Activated CD4-positive, alpha-beta memory T cell treated with anti-CD3 and anti-CD28 coated beads for 36 hours (primary cell): ENCODE results near the gene PURA. TPM values are rescaled to one million over a fixed set of nuclear protein-coding genes. Genes with fewer than 3 reads are reported as not detected.
A peak's percentile ranks its signal among the peaks of the same experiment; 100 is the strongest.

ENCODE experiments used
- CTCF ChIA-PET: fragments of 350-600 bp; sonication (Branson Sonifier 250); formaldehyde crosslinking; loops from one replicate; lab custom pipeline; 2021; ENCODE audit warnings: antibody characterized with exemption, inconsistent platforms; lab: Charles Lee
- POLR2A ChIA-PET: fragments of 350-600 bp; sonication (Branson Sonifier 250); formaldehyde crosslinking; loops from one replicate; lab custom pipeline; 2021; ENCODE audit warnings: antibody characterized with exemption; lab: Charles Lee
- DNase-seq: peaks from one replicate; pipeline ENCODE4 v3.0.0-alpha.2; 2020
- H3K27ac Mint-ChIP-seq: one replicate; pipeline ENCODE4 v1.8.0; 2021; ENCODE audit warnings: mixed read lengths
- H3K27me3 Mint-ChIP-seq: one replicate; pipeline ENCODE4 v1.8.0; 2021; ENCODE audit warnings: mixed read lengths
- H3K36me3 Mint-ChIP-seq: one replicate; pipeline ENCODE4 v1.8.0; 2021; ENCODE audit warnings: mixed read lengths
- H3K4me1 Mint-ChIP-seq: one replicate; pipeline ENCODE4 v1.8.0; 2021; ENCODE audit warnings: low read depth, mixed read lengths
- H3K4me3 Mint-ChIP-seq: one replicate; pipeline ENCODE4 v1.8.0; 2021; ENCODE audit warnings: mild to moderate bottlenecking, mixed read lengths
- H3K9me3 Mint-ChIP-seq: one replicate; pipeline ENCODE4 v1.8.0; 2021; ENCODE audit warnings: mixed read lengths
- intact Hi-C: fragments of 100-400 bp; cut with micrococcal nuclease; formaldehyde crosslinking; loops from one replicate; pipeline ENCODE4 v1.15.1; 2023
- total RNA-seq, 2 experiments: library from RNA; stranded (reverse); gene quantifications; one replicate each; pipeline ENCODE4 v1.2.3, GENCODE V29; 2021

The PURA gene
- total RNA-seq = 10 to 100 TPM; 12.0 to 12.3 TPM

DNA sequence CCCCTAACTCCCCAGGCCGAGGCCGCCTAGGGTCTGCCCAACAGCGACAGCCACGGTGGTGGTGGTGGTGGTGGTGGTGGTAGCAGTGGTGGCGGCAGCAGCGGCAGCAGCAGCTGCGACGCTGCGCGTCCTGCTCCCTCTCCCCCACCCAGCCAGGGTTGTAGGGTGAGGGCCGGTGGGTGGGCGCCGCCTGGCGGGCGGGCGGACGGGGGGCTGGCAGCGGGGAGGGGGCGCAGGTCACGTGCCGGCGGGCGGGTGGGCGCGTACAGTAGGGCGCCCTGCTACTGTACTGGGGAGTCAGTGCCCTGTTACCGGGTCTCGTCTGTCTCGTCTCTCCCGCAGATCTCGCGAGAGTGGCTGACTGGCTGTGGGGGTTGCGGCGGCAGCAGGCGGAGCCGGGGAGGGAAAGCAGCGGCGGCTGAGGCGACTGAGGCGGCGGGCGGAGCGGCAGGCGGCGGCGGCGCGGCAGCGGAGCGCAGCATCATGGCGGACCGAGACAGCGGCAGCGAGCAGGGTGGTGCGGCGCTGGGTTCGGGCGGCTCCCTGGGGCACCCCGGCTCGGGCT is at the start of gene PURA:
Gene PURA, plus strand, starts transcription at position 411 of the 565 bp plus-strand sequence. Its CDS starts 73 bp downstream, at position 484.
- Mint-ChIP-seq H3K27me3 (no peaks in the 10 kb centered on the region), H3K9me3 (no peaks in the 10 kb centered on the region), H3K27ac (peak within 1 kb of the TSS; percentile 89), H3K4me1 (peaks cover 68% of the 10 kb centered on the region), H3K36me3 (peaks cover 5% of the 10 kb centered on the region), H3K4me3 (peak within 1 kb of the TSS; percentile 83)
- CTCF ChIA-PET = interaction anchor here (1.4 to 8.1 kb wide), 3 partner anchors 10 to 41 kb away, joined by 5 to 112 read pairs (median 8); no protein-coding TSS in a partner anchor
- peak; percentile 97 for DNase-seq
- intact Hi-C loops = no loop called here
- POLR2A ChIA-PET = interaction anchor here (0.9 to 1.0 kb wide), 2 partner anchors 7 to 41 kb away, joined by 3 read pairs; no protein-coding TSS in a partner anchor

DNA sequence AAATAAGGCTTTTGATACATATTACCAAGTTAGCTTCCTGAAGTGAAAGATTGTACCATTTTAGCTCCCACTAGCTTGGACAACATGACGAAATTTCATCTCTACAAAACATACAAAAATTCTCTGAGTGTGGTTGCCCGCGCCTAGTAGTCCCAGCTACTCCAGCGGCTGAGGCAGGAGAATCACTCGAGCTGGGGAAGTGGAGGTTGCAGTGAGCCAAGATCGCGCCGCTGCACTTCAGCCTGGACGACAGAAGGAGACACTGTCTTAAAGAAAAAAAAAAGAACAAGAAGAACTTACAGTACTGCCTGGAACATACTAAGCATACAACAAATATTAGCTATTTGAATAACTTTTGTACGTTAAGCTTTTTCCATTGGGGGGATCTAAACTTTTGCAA is 41.1 kb upstream of the PURA start:
- no peaks in the 10 kb centered on the region for H3K4me1 Mint-ChIP-seq
- H3K27me3 Mint-ChIP-seq = peaks cover 16% of the 10 kb centered on the region
- H3K4me3 Mint-ChIP-seq = no peak overlapping the region
- no peaks in the 10 kb centered on the region for H3K9me3 Mint-ChIP-seq
- intact Hi-C loops = loop anchor here (1.0 to 5.0 kb wide), 4 partner anchors 34 to 84 kb away; no protein-coding TSS in a partner anchor
- H3K36me3 Mint-ChIP-seq = no peaks in the 10 kb centered on the region
- POLR2A ChIA-PET = interaction anchor here (0.6 to 0.8 kb wide), 2 partner anchors 41 to 102 kb away, joined by 3 to 4 read pairs; partner anchors contain the start of gene PURA
- H3K27ac Mint-ChIP-seq = no peak overlapping the region
- CTCF ChIA-PET = interaction anchor here (0.6 to 7.3 kb wide), 28 partner anchors 8 to 1479 kb away, joined by 3 to 126 read pairs (median 4); partner anchors contain the start of genes HBEGF and PURA
- DNase-seq = no peak

DNA sequence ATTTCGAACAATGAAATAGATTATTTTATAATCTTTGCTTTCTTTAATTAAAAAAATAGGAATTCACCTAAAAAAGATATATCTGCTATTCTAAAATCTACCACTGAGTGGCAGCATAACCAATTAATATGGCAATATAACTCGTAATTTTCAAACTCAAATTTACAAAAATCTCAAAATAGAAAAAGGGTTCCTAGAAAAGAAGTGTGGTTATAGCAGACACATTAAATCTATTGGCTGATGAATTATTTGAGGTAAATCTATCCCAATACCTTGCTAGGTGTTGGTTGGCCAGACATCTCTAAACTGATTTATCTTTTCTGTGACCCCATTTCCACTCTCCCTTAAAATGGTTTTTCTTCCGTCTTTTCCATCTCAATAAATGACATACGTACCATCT is 40.6 kb upstream of the PURA start:
- Mint-ChIP-seq H3K27me3 (peaks cover 16% of the 10 kb centered on the region), H3K4me3 (no peak overlapping the region), H3K9me3 (no peaks in the 10 kb centered on the region), H3K27ac (no peak overlapping the region), H3K4me1 (no peaks in the 10 kb centered on the region), H3K36me3 (no peaks in the 10 kb centered on the region)
- ChIA-PET CTCF (interaction anchor here (0.6 to 7.3 kb wide), 23 partner anchors 8 to 1480 kb away, joined by 3 to 126 read pairs (median 4); partner anchors contain the start of gene PURA), POLR2A (interaction anchor here (0.6 to 0.8 kb wide), 2 partner anchors 41 to 101 kb away, joined by 3 to 4 read pairs; partner anchors contain the start of gene PURA)
- no peak for DNase-seq
- intact Hi-C loops = loop anchor here (1.0 to 5.0 kb wide), 4 partner anchors 34 to 84 kb away; no protein-coding TSS in a partner anchor

DNA sequence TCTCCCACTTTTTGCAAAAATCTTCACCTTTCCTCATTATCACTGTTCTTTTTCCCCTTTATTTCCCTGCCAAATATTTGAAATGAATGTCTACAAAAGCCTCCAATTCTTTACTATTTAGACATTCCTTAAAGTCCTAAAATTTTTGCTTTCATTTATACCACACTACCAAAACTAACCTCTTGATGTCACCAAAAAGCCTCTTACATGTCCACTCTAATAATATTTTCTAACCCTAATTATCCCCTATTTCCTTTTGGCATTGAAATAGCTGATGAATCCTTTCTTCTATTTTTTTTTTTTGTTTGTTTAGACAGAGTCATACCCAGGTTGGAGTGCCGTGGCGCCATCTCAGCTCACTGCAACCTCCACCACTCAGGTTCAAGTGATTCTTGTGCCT is 38.5 kb upstream of the PURA start:
- intact Hi-C loops = no loop called here
- Mint-ChIP-seq H3K9me3 (no peaks in the 10 kb centered on the region), H3K36me3 (no peaks in the 10 kb centered on the region), H3K4me1 (no peaks in the 10 kb centered on the region), H3K27me3 (peaks cover 16% of the 10 kb centered on the region), H3K27ac (no peak overlapping the region), H3K4me3 (no peak overlapping the region)
- ChIA-PET POLR2A (no interaction called here), CTCF (interaction anchor here (1.0 to 7.3 kb wide), 3 partner anchors 32 to 81 kb away, joined by 3 to 126 read pairs (median 99); no protein-coding TSS in a partner anchor)
- no peak for DNase-seq

DNA sequence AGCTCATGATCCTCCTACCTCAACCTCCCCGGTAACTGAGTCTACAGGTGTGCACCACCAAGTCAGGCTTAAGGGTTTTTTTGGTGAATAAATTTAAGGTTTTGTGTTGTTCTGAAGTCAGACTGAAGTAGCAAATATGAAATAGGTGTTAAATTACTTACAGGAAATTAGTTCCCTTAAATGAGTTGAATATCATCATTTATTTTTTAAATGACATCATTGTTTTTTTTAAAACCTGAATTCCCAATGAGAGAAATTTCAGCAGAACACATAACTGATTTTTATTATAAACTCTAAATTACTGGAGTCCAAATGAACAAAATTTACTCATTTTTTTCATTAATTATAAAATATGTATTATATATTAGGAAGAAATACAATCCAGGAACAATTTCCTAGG is 37.8 kb upstream of the PURA start:
- ChIA-PET CTCF (interaction anchor here (0.9 to 7.3 kb wide), 4 partner anchors 31 to 644 kb away, joined by 3 to 126 read pairs (median 52); no protein-coding TSS in a partner anchor), POLR2A (no interaction called here)
- H3K4me3 Mint-ChIP-seq = no peak overlapping the region
- no peak overlapping the region for H3K27ac Mint-ChIP-seq
- intact Hi-C loops = no loop called here
- peaks cover 16% of the 10 kb centered on the region for H3K27me3 Mint-ChIP-seq
- no peaks in the 10 kb centered on the region for H3K9me3 Mint-ChIP-seq
- H3K36me3 Mint-ChIP-seq = no peaks in the 10 kb centered on the region
- no peak for DNase-seq
- H3K4me1 Mint-ChIP-seq = no peaks in the 10 kb centered on the region

DNA sequence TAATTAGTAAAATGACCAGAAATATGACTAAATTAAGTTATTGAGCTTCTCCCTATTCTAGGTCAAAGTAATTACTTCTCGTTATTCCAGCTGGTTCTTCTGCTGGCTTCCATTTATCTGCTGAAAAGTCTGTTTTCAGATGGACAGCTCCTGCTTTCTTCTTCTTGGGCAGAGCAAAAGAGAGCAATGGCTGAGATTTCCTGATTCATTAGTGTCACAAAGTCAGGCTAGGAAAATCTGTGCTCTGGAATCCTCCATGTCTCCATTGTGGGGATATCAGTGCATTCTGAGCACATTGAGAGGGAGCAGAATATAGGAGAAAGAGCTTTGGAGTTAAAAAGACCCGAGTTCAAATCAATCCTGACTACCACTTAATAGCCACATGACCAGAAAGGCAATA is 37.1 kb upstream of the PURA start:
- H3K36me3 Mint-ChIP-seq = no peaks in the 10 kb centered on the region
- H3K4me3 Mint-ChIP-seq = no peak overlapping the region
- CTCF ChIA-PET = interaction anchor here (0.9 to 7.3 kb wide), 3 partner anchors 67 to 643 kb away, joined by 5 to 126 read pairs (median 99); no protein-coding TSS in a partner anchor
- POLR2A ChIA-PET = no interaction called here
- peaks cover 16% of the 10 kb centered on the region for H3K27me3 Mint-ChIP-seq
- H3K4me1 Mint-ChIP-seq = no peaks in the 10 kb centered on the region
- H3K27ac Mint-ChIP-seq = no peak overlapping the region
- no peaks in the 10 kb centered on the region for H3K9me3 Mint-ChIP-seq
- no peak for DNase-seq
- intact Hi-C loops = no loop called here

DNA sequence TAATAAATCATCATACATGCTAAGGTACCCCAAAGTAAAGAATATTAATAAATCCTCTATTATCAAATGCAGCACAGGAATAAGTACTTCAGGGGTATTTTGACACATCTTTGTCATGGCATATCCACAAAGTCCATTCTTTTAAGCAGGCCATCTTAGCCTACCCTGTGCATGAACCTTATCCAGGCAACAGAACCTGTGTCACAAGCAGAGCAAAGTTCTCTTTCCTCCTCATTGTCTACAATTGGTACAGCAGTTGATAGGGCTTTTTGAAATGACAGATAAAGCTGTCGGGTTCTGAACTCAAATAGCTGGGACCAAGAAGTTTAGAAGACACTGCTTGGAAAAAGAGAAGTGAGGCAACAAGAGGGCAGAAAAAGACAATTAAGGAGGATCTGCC is 30.8 kb upstream of the PURA start:
- intact Hi-C loops = no loop called here
- Mint-ChIP-seq H3K27ac (no peak overlapping the region), H3K4me1 (no peaks in the 10 kb centered on the region), H3K9me3 (no peaks in the 10 kb centered on the region), H3K4me3 (no peak overlapping the region), H3K36me3 (no peaks in the 10 kb centered on the region), H3K27me3 (peaks cover 1% of the 10 kb centered on the region)
- DNase-seq = no peak
- ChIA-PET POLR2A (no interaction called here), CTCF (interaction anchor here (0.6 kb wide), 1 partner anchor 10 kb away, joined by 5 read pairs; no protein-coding TSS in a partner anchor)

DNA sequence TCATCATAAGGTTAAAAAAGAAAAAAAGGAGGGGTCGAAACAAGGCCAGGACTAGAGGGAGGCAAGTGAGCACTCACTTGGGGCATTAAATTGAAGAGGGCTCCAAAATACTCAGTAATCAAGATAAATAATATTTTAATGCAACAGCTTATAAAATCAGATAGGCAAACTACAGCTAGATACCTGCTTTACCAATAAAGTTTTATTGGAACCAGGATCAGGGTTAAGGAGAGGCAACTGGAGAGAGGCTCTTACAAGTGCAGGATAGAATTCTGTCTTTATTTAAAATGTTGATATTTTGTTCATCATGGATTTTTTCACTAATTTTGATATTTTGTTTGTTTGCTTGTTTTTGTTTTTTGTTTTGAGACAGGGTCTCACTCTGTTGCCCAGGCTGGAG is 30.3 kb upstream of the PURA start:
- no peaks in the 10 kb centered on the region for H3K36me3 Mint-ChIP-seq
- no peak overlapping the region for H3K4me3 Mint-ChIP-seq
- H3K4me1 Mint-ChIP-seq = no peaks in the 10 kb centered on the region
- DNase-seq = no peak
- POLR2A ChIA-PET = no interaction called here
- H3K27ac Mint-ChIP-seq = no peak overlapping the region
- CTCF ChIA-PET = interaction anchor here (0.6 kb wide), 1 partner anchor 11 kb away, joined by 5 read pairs; no protein-coding TSS in a partner anchor
- H3K27me3 Mint-ChIP-seq = peaks cover 1% of the 10 kb centered on the region
- no peaks in the 10 kb centered on the region for H3K9me3 Mint-ChIP-seq
- intact Hi-C loops = no loop called here

DNA sequence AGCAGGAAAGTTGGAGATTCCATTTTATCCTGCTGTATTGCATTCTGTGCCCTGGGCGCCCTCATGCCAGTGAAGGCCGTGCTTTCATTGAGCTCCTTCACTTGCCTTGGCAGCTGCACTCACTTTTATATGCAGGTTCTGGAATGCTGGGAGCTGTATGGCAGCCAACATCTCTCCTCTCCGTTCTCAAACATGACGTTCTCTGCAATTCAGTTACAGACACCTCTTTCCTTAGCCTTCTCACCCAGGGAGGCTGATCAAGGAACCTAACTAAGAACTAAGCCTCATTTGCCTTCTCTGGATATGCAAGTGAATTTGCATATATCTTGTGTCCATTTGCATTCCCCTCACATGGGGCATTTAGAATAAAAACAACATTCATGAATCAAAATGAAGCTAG is 29.4 kb upstream of the PURA start:
- ChIA-PET POLR2A (no interaction called here), CTCF (interaction anchor here (0.7 to 1.7 kb wide), 2 partner anchors 10 to 40 kb away, joined by 3 to 6 read pairs; no protein-coding TSS in a partner anchor)
- intact Hi-C loops = no loop called here
- Mint-ChIP-seq H3K27me3 (peaks cover 1% of the 10 kb centered on the region), H3K9me3 (peaks cover 6% of the 10 kb centered on the region), H3K4me3 (no peak overlapping the region), H3K4me1 (no peaks in the 10 kb centered on the region), H3K36me3 (peaks cover 2% of the 10 kb centered on the region), H3K27ac (no peak overlapping the region)
- DNase-seq = no peak

DNA sequence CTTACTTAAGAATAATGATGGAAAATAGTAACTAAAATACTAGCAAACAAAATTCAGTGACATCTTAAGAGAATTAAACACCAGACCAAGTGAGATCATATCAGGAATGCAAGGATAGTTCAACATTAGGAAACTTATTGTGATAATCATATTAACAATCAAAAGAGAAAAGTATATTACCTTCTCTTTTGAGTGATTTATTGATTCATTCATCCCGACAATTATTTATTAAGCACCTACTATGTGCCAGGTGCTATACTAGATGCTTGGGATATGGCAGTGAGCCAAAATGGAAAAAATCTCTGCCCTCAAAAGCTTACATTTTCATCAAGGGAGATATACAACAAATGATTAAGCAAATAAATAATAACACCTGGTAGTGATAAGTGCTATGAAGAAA is 23.7 kb upstream of the PURA start:
- POLR2A ChIA-PET = no interaction called here
- H3K4me3 Mint-ChIP-seq = no peak overlapping the region
- peaks cover 22% of the 10 kb centered on the region for H3K9me3 Mint-ChIP-seq
- H3K4me1 Mint-ChIP-seq = no peaks in the 10 kb centered on the region
- intact Hi-C loops = no loop called here
- H3K27me3 Mint-ChIP-seq = peaks cover 4% of the 10 kb centered on the region
- DNase-seq = no peak
- H3K36me3 Mint-ChIP-seq = peaks cover 8% of the 10 kb centered on the region
- CTCF ChIA-PET = no interaction called here
- no peak overlapping the region for H3K27ac Mint-ChIP-seq

DNA sequence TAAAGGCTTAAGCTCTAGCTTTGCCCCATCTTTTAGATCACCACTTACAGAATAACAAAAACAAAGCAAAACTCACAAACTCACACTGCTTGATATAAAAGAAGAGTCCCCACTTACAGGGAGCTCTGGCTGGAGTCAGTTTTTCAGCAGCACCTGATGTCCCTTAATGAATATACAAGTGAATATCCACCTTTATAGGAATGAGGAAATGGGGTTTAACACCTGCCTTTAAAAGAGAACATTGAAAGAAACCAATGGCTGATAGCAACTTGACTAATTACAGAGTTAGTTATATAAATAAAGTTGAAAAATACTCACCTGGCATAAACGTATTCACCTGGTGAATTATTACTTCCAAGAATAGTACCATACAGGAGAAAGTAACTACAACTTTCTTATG is 20.7 kb upstream of the PURA start:
- peaks cover 8% of the 10 kb centered on the region for H3K36me3 Mint-ChIP-seq
- DNase-seq = no peak
- POLR2A ChIA-PET = interaction anchor here (0.6 kb wide), 1 partner anchor 458 kb away, joined by 3 read pairs; no protein-coding TSS in a partner anchor
- peaks cover 22% of the 10 kb centered on the region for H3K9me3 Mint-ChIP-seq
- H3K4me3 Mint-ChIP-seq = no peak overlapping the region
- H3K27ac Mint-ChIP-seq = no peak overlapping the region
- intact Hi-C loops = no loop called here
- H3K4me1 Mint-ChIP-seq = no peaks in the 10 kb centered on the region
- peaks cover 4% of the 10 kb centered on the region for H3K27me3 Mint-ChIP-seq
- CTCF ChIA-PET = no interaction called here

DNA sequence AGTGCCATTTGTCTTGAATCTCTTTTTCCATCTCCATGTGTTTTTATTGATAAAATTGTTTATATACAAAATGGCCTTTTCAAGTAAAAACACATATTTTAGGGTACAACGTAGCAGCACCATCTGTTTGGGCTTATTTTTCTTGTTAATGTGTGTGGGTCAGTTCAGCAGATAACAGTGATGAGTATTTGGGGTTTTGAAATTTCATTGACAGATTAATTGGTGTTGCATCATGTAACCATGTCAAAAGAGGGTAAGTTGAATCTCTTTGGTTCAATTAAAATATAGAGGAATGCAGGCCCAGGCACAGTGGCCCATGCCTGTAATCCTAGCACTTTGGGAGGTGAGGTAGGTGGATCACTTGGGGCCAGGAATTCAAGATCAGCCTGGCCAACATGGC is 20.0 kb upstream of the PURA start:
- Mint-ChIP-seq H3K27ac (no peak overlapping the region), H3K36me3 (peaks cover 8% of the 10 kb centered on the region), H3K27me3 (peaks cover 4% of the 10 kb centered on the region), H3K4me1 (no peaks in the 10 kb centered on the region), H3K4me3 (no peak overlapping the region), H3K9me3 (peaks cover 22% of the 10 kb centered on the region)
- ChIA-PET POLR2A (no interaction called here), CTCF (interaction anchor here (0.8 to 1.3 kb wide), 3 partner anchors 12 to 50 kb away, joined by 3 read pairs; no protein-coding TSS in a partner anchor)
- DNase-seq = no peak
- intact Hi-C loops = no loop called here
